Measurements from ENCODE around the gene SHE.

GRCh38 chr1:154521695-154522094 is 19.5 kb upstream of the SHE start:
- TF ChIP-seq CTCF (IDR thresholded peaks at IDR 0.05; ENCODE audit: insufficient read depth, low read length, poor library complexity, severe bottlenecking) = no peak
- TF ChIP-seq EZH2phosphoT487 (conservative IDR thresholded peaks at IDR 0.05; ENCODE audit: low read length) = no peak
